ENCODE data around the gene UBL5.
"Not testable (repeated sequence)": the region's sequence is repeated elsewhere in the genome, so short reads cannot be mapped to it uniquely, and the experiment has no call there.

UBL5 gene

GRCh38 chr19:9827289-9828238, at the start of gene UBL5:
TSS of gene UBL5 (plus strand) at chr19:9827918. CDS start at chr19:9828338, 420 bp downstream.
- peak; percentile 93 for DNase-seq (ENCODE audit: low spot score)

- DNase-seq (ENCODE audit: low spot score), result no peak
Measured at GRCh38 chr19:9782338-9782737, 45.4 kb upstream of the UBL5 start.

- DNase-seq (ENCODE audit: low spot score), result not testable (repeated sequence)
Measured at GRCh38 chr19:9784163-9784496, 43.6 kb upstream of the UBL5 start.

GRCh38 chr19:9785367-9786331, 42.1 kb upstream of the UBL5 start:
- DNase-seq (ENCODE audit: low spot score), result peak; percentile 94

- no peak for DNase-seq (ENCODE audit: low spot score)
Measured at GRCh38 chr19:9786342-9786741, 41.4 kb upstream of the UBL5 start.

- DNase-seq (ENCODE audit: low spot score), result no peak
Measured at GRCh38 chr19:9786819-9787218, 40.9 kb upstream of the UBL5 start.

- DNase-seq (ENCODE audit: low spot score), result not testable (repeated sequence)
Measured at GRCh38 chr19:9788604-9789003, 39.1 kb upstream of the UBL5 start.

- no peak for DNase-seq (ENCODE audit: low spot score)
Measured at GRCh38 chr19:9789066-9789465, 38.7 kb upstream of the UBL5 start.

GRCh38 chr19:9789579-9789978, 38.1 kb upstream of the UBL5 start:
- DNase-seq (ENCODE audit: low spot score), result not testable (repeated sequence)

- DNase-seq (ENCODE audit: low spot score), result not testable (repeated sequence)
Measured at GRCh38 chr19:9791073-9791367, 36.7 kb upstream of the UBL5 start.

GRCh38 chr19:9791552-9792205, 36.0 kb upstream of the UBL5 start:
- peak; percentile 86 for DNase-seq (ENCODE audit: low spot score)

GRCh38 chr19:9792206-9793070, 35.3 kb upstream of the UBL5 start:
- peak; percentile 79 for DNase-seq (ENCODE audit: low spot score)

- peak; percentile 31 for DNase-seq (ENCODE audit: low spot score)
Measured at GRCh38 chr19:9793071-9793591, 34.6 kb upstream of the UBL5 start.

GRCh38 chr19:9796113-9796773, 31.5 kb upstream of the UBL5 start:
- peak; percentile 86 for DNase-seq (ENCODE audit: low spot score)

- no peak for DNase-seq (ENCODE audit: low spot score)
Measured at GRCh38 chr19:9797871-9798270, 29.8 kb upstream of the UBL5 start.

- DNase-seq (ENCODE audit: low spot score), result peak; percentile 27
Measured at GRCh38 chr19:9799162-9799561, 28.6 kb upstream of the UBL5 start.

GRCh38 chr19:9801976-9802375, 25.7 kb upstream of the UBL5 start:
- DNase-seq (ENCODE audit: low spot score), result no peak

- DNase-seq (ENCODE audit: low spot score), result no peak
Measured at GRCh38 chr19:9806803-9807202, 20.9 kb upstream of the UBL5 start.

- no peak for DNase-seq (ENCODE audit: low spot score)
Measured at GRCh38 chr19:9808855-9809824, 18.6 kb upstream of the UBL5 start.

Data from activated CD4-positive, alpha-beta T cell treated with anti-CD3 and anti-CD28 coated beads, Interleukin-2, Interleukin-4, amounts not matched to agents 100 ng/mL and 50 ng/mL, durations not matched to agents 16 hours and 8 hours (primary cell).